BLaER1 (cell line): ENCODE measurements around the gene TMEM59L.

Experiments
- H3K27ac ChIP-seq: shearing (Covaris generic); formaldehyde crosslinking; 2 replicates; pipeline ENCODE4 v1.8.1; 2022
- H3K27me3 ChIP-seq: shearing (Covaris generic); formaldehyde crosslinking; 2 replicates; pipeline ENCODE4 v1.8.1; 2022
- H3K36me3 ChIP-seq: shearing (Covaris generic); formaldehyde crosslinking; 2 replicates; pipeline ENCODE4 v1.8.1; 2022
- H3K4me1 ChIP-seq: shearing (Covaris generic); formaldehyde crosslinking; 2 replicates; pipeline ENCODE4 v1.8.1; 2022
- H3K4me2 ChIP-seq: shearing (Covaris generic); formaldehyde crosslinking; 2 replicates; pipeline ENCODE4 v1.8.1; 2022
- H3K4me3 ChIP-seq: shearing (Covaris generic); formaldehyde crosslinking; 2 replicates; pipeline ENCODE4 v1.8.1; 2022
- H3K9ac ChIP-seq: shearing (Covaris generic); formaldehyde crosslinking; 2 replicates; pipeline ENCODE4 v1.8.1; 2022
- H3K9me3 ChIP-seq: shearing (Covaris generic); formaldehyde crosslinking; 2 replicates; pipeline ENCODE4 v1.8.1; 2022
- H4K20me1 ChIP-seq: shearing (Covaris generic); formaldehyde crosslinking; 2 replicates; pipeline ENCODE4 v1.8.1; 2022
- Cebpa-rat ChIP-seq: shearing (Covaris generic); IDR thresholded peaks from 2 replicates; pipeline ENCODE4 v1.8.1; 2022

TMEM59L gene

DNA sequence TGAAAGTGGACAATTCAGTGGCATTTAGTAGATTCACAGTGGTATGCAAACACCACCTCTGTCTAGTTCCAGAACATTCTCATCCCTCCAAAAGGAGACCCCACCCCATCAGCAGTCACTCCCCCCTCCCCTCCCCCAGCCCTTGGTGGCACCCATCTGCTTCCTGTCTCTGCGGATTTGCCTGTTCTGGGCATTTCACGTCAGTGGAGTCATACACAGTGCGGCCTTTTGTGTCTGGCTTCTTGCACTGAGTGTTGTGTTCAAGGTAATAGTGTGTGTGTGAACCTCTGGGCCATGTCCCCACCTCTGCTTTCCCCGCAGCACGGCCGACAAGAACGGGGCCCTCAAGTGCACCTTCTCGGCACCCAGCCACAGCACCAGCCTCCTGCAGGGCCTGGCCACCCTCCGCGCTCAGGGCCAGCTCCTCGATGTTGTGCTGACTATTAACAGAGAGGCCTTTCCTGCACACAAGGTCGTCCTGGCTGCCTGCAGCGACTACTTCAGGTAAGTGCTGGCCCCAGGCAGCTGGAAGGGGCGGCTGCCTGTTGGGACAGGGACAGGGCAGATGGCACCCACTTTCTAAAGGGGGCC, 51.4 kb downstream of the TMEM59L start:
- TF ChIP-seq Cebpa-rat = no peak
- peak overlapping the region; percentile 67 for H3K27ac ChIP-seq
- peak overlapping the region; percentile 89 for H3K4me2 ChIP-seq
- H3K9me3 ChIP-seq = no peaks in the 10 kb centered on the region
- H3K4me3 ChIP-seq = 0 out of 2 replicates have a peak overlapping the region, but pooled peaks have one; percentile 5
- H4K20me1 ChIP-seq = peaks cover 97% of the 10 kb centered on the region
- peak overlapping the region; percentile 25; the same call in 1 of the 2 replicates for H3K9ac ChIP-seq
- no peaks in the 10 kb centered on the region for H3K27me3 ChIP-seq
- peaks cover 19% of the 10 kb centered on the region for H3K36me3 ChIP-seq
- H3K4me1 ChIP-seq = peaks cover 100% of the 10 kb centered on the region

DNA sequence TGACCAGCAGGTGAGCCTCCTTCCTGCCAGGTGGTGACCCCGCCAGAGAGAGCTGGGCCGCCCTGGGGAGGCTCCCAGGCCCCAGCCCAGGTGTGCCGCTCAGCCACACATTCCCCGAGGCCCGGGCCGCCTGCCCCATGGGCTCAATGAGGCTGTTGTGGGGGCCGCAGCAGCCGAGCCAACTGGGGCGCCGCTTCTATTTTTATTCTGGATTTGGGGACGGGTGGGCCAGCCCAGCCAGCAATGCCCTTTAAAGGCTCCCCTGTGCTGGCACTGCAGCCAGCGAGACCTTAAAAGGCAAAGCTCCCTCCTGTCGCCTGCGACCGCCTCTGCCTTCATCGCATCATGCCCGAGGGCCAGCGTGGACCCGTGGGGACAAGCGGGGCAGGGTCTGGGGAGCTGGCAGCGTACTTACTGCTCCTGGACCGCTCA, 53.1 kb downstream of the TMEM59L start:
- peak overlapping the region; percentile 89 for H3K4me2 ChIP-seq
- peaks cover 19% of the 10 kb centered on the region for H3K36me3 ChIP-seq

DNA sequence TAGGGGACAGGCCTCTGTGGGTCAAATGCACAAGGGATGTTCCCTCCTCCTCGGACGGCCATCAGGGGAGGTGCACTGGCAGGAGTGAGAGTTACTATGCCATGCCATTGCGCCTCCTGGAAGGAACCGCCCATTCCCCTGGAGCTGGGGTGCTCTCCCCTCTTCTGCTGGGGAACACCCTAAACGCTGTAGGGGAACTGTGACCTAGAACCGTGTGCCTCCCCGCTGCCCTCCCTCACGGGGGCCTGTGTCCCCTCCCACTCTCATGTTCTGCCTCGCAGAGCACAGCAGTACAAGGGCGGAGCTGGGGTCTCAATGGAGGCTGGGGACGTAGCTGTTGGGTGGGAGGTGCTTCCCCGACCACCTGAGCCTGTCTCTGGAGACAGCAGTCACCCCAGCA, 53.6 kb downstream of the TMEM59L start:
- TF ChIP-seq Cebpa-rat = no peak
- Histone ChIP-seq H3K27me3 (no peaks in the 10 kb centered on the region), H3K4me3 (peak overlapping the region; percentile 50; the same call in 1 of the 2 replicates), H3K9me3 (no peaks in the 10 kb centered on the region), H3K36me3 (peaks cover 19% of the 10 kb centered on the region), H3K4me1 (peaks cover 100% of the 10 kb centered on the region), H3K4me2 (peak overlapping the region; percentile 89), H3K27ac (peak overlapping the region; percentile 60), H3K9ac (peak overlapping the region; percentile 54; the same call in 1 of the 2 replicates), H4K20me1 (peaks cover 97% of the 10 kb centered on the region)

More for the DNA sequence above, 53.1 kb downstream of the TMEM59L start:
- peaks cover 97% of the 10 kb centered on the region for H4K20me1 ChIP-seq
- TF ChIP-seq Cebpa-rat = no peak
- peak overlapping the region; percentile 60 for H3K27ac ChIP-seq
- peaks cover 100% of the 10 kb centered on the region for H3K4me1 ChIP-seq
- peak overlapping the region; percentile 50; the same call in 1 of the 2 replicates for H3K4me3 ChIP-seq
- H3K9me3 ChIP-seq = no peaks in the 10 kb centered on the region
- H3K27me3 ChIP-seq = no peaks in the 10 kb centered on the region
- H3K9ac ChIP-seq = peak overlapping the region; percentile 54

DNA sequence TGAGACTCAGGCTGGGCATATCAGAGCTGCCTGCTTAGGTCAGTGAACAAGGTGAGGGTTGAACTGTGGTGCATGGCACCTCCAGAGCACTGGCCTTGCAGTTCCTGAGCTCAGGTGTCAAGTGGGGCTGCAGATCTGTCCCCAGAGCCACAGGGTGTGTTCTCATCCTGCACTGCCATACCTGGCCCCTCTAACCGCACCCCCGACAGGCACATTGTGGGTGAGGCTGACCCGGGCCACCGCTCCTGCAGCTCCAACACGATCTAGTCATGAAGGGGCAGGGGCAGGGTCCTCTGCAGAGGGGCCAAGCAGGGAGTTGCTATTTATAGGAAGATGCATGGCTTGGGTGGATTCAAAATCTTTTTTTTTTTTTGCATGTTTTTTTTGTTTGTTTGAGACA, 54.1 kb downstream of the TMEM59L start:
- H3K4me3 ChIP-seq = no peak overlapping the region; the same call in 1 of the 2 replicates
- H4K20me1 ChIP-seq = peaks cover 97% of the 10 kb centered on the region
- H3K27me3 ChIP-seq = no peaks in the 10 kb centered on the region
- no peak for TF ChIP-seq Cebpa-rat
- no peak overlapping the region for H3K27ac ChIP-seq
- no peaks in the 10 kb centered on the region for H3K9me3 ChIP-seq
- peaks cover 100% of the 10 kb centered on the region for H3K4me1 ChIP-seq
- H3K36me3 ChIP-seq = peaks cover 19% of the 10 kb centered on the region
- peak overlapping the region; percentile 89 for H3K4me2 ChIP-seq
- no peak overlapping the region for H3K9ac ChIP-seq

DNA sequence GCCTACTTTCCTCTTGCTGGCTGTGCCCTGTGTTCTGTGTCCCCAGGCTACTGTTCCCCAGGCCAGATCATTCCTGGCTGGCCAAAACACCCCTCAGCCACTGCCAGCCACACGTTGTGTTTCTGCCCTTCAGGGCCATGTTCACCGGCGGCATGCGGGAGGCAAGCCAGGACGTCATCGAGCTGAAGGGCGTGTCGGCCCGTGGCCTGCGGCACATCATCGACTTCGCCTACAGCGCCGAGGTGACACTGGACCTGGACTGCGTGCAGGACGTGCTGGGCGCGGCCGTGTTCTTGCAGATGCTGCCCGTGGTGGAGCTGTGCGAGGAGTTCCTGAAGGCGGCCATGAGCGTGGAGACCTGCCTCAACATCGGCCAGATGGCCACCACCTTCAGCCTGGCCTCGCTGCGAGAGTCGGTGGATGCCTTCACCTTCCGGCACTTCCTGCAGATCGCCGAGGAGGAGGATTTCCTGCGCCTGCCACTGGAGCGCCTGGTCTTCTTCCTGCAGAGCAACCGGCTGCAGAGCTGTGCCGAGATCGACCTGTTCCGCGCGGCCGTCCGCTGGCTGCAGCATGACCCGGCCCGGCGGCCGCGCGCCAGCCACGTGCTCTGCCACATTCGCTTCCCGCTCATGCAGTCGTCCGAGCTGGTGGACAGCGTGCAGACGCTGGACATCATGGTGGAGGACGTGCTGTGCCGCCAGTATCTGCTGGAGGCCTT, 55.0 kb downstream of the TMEM59L start:
- H3K4me3 ChIP-seq = no peak overlapping the region
- no peaks in the 10 kb centered on the region for H3K27me3 ChIP-seq
- peaks cover 100% of the 10 kb centered on the region for H3K4me1 ChIP-seq
- no peaks in the 10 kb centered on the region for H3K9me3 ChIP-seq
- no peak for TF ChIP-seq Cebpa-rat
- H3K27ac ChIP-seq = no peak overlapping the region
- H3K4me2 ChIP-seq = peak overlapping the region; percentile 89
- peaks cover 97% of the 10 kb centered on the region for H4K20me1 ChIP-seq
- H3K36me3 ChIP-seq = peaks cover 19% of the 10 kb centered on the region
- H3K9ac ChIP-seq = no peak overlapping the region

DNA sequence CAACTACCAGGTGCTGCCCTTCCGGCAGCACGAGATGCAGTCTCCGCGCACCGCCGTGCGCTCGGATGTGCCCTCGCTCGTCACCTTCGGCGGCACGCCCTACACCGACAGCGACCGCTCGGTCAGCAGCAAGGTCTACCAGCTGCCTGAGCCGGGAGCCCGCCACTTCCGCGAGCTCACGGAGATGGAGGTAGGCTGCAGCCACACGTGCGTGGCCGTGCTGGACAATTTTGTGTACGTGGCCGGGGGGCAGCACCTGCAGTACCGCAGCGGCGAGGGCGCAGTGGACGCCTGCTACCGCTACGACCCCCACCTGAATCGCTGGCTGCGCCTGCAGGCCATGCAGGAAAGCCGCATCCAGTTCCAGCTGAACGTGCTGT, 55.6 kb downstream of the TMEM59L start:
- Histone ChIP-seq H3K4me1 (peaks cover 97% of the 10 kb centered on the region), H3K9me3 (no peaks in the 10 kb centered on the region), H4K20me1 (peaks cover 96% of the 10 kb centered on the region), H3K4me2 (peak overlapping the region; percentile 89), H3K9ac (no peak overlapping the region), H3K27ac (no peak overlapping the region), H3K36me3 (peaks cover 19% of the 10 kb centered on the region), H3K4me3 (no peak overlapping the region; the same call in 1 of the 2 replicates), H3K27me3 (no peaks in the 10 kb centered on the region)
- TF ChIP-seq Cebpa-rat = no peak

DNA sequence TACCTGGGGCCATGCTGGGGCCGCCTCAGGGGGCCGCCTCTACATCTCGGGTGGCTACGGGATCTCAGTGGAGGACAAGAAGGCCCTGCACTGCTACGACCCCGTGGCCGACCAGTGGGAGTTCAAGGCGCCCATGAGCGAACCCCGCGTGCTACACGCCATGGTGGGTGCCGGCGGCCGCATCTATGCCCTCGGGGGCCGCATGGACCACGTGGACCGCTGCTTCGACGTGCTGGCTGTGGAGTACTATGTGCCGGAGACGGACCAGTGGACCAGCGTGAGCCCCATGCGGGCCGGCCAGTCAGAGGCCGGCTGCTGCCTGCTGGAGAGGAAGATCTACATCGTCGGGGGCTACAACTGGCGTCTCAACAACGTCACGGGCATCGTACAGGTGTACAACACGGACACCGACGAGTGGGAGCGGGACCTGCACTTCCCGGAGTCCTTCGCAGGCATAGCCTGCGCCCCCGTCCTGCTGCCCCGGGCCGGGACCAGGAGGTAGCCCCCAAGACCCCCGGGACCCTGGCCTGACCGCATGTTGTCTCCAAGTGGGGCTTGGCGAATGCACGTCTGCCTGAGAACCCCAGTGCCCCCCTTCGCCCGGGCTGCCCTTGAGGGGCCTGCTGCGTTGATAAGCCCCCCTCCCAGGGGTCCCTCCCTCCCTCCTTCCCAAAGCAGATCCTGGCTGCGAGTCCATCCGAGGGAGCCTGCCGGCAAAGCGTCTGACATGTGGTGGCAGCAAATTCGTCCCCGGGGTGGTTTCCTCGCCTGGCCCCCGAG, 56.3 kb downstream of the TMEM59L start:
- H3K9ac ChIP-seq = peak overlapping the region; percentile 16; the same call in 1 of the 2 replicates
- TF ChIP-seq Cebpa-rat = no peak
- peak overlapping the region; percentile 89 for H3K4me2 ChIP-seq
- no peaks in the 10 kb centered on the region for H3K27me3 ChIP-seq
- no peaks in the 10 kb centered on the region for H3K9me3 ChIP-seq
- H3K27ac ChIP-seq = no peak overlapping the region
- peaks cover 19% of the 10 kb centered on the region for H3K36me3 ChIP-seq
- H4K20me1 ChIP-seq = peaks cover 92% of the 10 kb centered on the region
- peaks cover 90% of the 10 kb centered on the region for H3K4me1 ChIP-seq
- H3K4me3 ChIP-seq = peak overlapping the region; percentile 47

DNA sequence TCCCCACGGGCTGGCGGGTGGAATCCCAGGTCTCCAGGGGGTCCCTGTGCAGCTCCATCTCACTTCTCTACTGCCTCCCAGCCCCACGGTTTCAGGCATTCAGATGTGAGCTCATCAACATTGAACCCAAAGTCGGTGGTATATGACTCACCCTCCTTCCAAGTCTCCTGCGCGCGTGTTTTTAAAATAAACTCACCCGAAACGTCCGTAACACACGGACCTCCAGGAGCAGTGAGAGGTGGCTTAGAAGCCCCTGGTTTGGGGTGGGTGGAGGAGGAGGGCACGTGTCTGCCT, 56.8 kb downstream of the TMEM59L start:
- H4K20me1 ChIP-seq = peaks cover 87% of the 10 kb centered on the region
- peak overlapping the region; percentile 16; the same call in 1 of the 2 replicates for H3K9ac ChIP-seq
- peaks cover 84% of the 10 kb centered on the region for H3K4me1 ChIP-seq
- TF ChIP-seq Cebpa-rat = no peak
- no peaks in the 10 kb centered on the region for H3K9me3 ChIP-seq
- H3K36me3 ChIP-seq = peaks cover 19% of the 10 kb centered on the region
- H3K4me2 ChIP-seq = peak overlapping the region; percentile 89
- H3K27ac ChIP-seq = no peak overlapping the region
- peak overlapping the region; percentile 47 for H3K4me3 ChIP-seq
- no peaks in the 10 kb centered on the region for H3K27me3 ChIP-seq

DNA sequence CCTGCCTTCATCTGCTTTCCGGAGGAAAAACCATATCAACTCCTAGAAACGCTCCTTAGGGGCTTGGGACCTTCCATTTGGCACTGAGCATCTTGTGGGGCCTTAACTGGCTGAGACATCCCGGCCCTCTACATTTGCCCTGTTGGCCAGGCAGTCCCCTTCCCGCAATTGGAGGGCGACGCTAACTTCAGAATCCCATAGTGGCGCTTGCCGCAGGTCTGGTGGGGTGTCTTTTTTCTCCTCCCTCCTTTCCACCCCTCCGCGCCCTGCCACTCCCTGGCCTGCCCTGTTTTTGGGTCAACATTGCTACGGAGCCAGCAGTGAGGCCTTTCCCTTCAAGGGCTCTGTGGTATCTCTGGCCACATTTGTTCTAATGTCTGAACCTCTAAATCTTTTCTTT, 57.2 kb downstream of the TMEM59L start:
- Histone ChIP-seq H3K4me3 (peak overlapping the region; percentile 47), H3K4me2 (peak overlapping the region; percentile 89), H3K27ac (no peak overlapping the region), H3K27me3 (no peaks in the 10 kb centered on the region), H3K9ac (peak overlapping the region; percentile 48; the same call in 1 of the 2 replicates), H3K9me3 (no peaks in the 10 kb centered on the region), H4K20me1 (peaks cover 83% of the 10 kb centered on the region), H3K36me3 (peaks cover 19% of the 10 kb centered on the region), H3K4me1 (peaks cover 80% of the 10 kb centered on the region)
- no peak for TF ChIP-seq Cebpa-rat
